HG02763 (cell line): Measurements from ENCODE around the gene LIMK2.
"Not testable (repeated sequence)": the region's sequence is repeated elsewhere in the genome, so short reads cannot be mapped to it uniquely, and the experiment has no call there.

Experiments used
- ATAC-seq: cut with Tn5 transposase; IDR thresholded peaks from one replicate; pipeline ENCODE4 v1.9.1; 2021; ENCODE audit warnings: mild to moderate bottlenecking, moderate library complexity; ENCODE audit not compliant: unreplicated experiment

The LIMK2 gene

DNA sequence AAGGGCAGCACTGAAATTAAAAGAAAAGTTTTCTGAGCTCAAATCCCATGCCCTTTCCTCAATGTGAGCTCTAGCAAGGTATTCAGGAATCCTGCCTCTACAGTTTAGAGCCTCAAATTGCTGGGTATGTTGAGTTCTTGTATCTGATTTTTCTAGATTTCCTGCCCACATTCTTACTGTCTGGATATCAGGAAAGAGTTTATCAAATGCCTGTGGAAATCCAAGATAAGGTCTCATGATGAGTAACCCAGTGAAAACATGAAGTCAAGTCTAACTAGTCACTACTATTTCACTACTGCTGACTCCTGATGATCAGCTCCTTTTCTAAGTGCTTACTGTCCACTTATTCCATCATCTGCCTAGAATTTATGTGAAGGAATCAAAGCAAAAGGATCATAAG, 29.8 kb downstream of the LIMK2 start:
- no peak for ATAC-seq

DNA sequence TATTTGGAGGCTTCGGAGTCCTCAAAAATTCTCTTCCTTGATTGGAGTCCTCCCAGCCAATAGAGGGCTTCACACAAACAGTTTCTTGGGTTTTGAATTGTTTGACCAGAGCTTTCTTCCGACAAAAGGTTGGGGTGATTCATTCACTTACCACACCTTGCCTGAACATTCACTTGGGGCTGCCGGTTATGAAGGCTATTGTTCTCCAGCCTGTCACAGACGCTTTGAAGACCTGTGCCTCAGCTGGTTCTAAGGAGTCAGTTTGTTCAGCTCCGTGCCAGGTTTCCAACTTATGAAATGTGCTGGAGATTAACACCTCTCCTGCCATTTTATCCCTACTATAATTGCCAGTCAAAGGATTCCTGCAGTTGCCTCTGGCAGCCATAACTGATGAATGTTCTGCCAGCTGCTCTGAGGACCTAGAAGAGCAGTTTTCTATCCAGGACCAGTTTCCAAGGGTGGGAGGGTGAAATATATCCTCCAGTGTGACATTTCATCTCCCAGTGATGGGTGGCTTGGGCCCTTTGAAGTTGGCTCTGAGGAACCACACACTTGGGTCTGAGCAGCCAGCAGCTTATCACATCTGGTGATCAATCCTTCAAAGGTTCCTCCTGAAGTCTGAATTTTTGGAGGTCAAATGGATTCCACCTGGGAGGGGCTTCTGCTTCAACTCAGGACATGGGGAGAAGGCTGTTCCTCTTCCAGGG, 31.4 kb downstream of the LIMK2 start:
- ATAC-seq, result no peak

DNA sequence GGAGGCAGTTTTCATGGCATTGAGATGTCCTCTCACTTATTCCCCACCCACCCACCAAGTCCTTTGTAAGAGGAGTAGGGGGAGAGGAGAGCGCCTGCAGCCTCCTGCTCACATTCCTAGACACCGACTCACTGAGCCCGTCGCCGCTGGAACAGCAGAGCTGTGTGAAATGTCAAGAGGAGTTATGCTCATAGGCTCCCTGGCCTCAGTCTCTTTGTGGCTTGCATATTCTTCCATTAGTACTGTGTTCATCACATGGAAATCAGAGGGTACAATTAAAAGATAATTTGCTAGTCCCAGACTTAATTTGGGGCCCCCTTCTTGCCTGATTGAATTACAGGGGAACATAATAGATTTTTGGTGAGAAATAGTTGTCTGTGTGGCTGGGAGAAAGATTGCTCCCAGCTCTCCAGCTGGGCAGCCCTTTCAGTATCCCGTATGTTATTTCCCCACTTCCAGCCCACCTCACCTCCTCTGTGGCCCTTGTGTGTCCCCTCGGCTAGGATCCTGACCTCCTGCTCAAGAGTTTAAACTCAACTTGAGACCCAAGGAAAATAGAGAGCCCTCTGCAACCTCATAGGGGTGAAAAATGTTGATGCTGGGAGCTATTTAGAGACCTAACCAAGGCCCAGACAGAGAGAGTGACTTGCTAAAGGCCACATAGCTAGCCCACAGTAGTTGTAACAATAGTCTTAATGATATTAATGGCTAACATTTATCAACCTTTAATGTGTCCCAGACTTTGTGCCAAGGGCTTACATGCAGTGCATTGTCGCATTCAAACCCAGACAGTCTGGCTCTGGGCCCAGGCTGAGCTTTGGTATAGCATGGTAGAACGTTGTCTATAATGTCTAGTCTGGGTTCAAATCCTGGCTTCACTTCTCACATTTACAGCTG, 32.2 kb downstream of the LIMK2 start:
- ATAC-seq, result no peak

DNA sequence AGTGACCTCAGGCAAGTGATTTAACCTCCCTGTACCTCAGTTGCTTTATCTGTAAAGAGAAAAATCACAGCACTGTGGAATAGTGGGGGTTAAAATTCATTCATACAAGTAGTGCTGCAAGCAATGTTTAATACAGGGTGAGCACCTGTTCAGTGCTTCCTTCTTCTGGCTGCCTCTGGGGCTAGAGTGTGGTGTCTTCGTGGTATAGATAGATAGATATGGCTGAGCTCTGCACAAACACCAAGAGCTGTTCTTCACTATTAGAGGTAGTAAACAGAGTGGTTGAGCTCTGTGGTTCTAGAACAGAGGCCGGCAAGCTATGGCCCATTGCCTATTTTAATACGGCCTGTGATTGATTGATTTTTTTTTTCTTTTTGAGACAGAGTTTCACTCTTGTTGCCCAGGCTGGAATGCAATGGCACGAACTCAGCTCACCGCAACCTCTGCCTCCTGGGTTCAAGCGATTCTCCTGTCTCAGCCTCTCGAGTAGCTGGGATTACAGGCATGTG, 32.9 kb downstream of the LIMK2 start:
- no peak for ATAC-seq

- ATAC-seq, result not testable (repeated sequence)
Observed at GRCh38 chr22:31245998-31246397, 33.9 kb downstream of the LIMK2 start.

- ATAC-seq, result no peak
Observed at GRCh38 chr22:31246687-31247086, 34.6 kb downstream of the LIMK2 start.

- ATAC-seq, result no peak
Observed at GRCh38 chr22:31247726-31248125, 35.6 kb downstream of the LIMK2 start.

DNA sequence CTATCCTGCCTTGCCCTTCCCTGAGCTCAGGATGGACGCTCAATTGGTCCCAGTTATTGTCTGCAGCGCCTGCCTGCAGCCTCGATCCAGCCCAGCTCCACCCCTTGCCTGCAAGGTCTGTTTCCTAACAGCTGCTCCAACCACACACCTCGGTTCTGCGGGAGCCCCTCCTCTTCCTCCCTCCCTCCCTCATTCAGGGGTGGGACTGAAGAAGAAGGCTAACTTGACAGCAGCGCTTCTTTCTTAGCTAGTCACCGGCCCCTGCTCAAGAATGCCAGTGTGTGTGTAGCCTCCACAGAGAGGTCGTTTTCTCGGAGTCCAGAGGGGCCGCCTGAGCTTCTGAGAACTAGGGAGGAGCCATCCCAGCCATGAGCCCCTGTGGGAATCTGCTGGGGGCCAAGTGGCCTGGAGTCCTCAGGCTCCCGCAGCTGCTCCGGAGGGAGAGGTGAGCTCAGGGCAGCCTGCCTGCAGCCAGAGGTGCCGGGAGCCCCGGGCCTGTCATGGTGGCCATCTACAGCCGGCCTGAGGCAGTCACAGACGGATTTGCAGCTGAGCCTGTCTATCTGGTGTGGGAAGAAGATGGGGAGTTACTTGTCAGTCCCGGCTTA, 36.1 kb downstream of the LIMK2 start:
- ATAC-seq, result no peak

GRCh38 chr22:31248965-31249958, 37.2 kb downstream of the LIMK2 start:
- ATAC-seq, result no peak

GRCh38 chr22:31250740-31251600, 38.9 kb downstream of the LIMK2 start:
- no peak for ATAC-seq

- ATAC-seq, result no peak
Observed at GRCh38 chr22:31253949-31254348, 41.9 kb downstream of the LIMK2 start.

GRCh38 chr22:31259798-31260473, 47.8 kb downstream of the LIMK2 start:
- ATAC-seq, result no peak

DNA sequence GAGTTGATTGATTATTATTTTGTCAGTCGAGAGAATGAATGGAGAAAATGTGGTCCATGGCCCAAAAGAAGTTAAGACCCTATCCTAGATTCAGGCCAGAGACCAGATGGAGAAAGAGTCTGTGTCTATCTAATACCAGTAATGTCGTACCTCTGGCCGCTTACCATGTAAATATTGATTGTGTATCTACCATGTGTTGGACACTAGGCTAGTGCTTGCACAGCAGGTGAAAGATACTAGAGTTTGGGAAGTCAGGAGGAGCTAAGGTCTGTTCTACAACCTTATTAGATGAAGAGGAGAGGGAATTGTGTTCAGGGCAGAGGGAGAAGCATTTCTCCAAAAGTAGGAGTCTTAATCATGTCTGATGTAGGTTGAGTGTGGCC, 48.4 kb downstream of the LIMK2 start:
- no peak for ATAC-seq

GRCh38 chr22:31262312-31263133, 50.4 kb downstream of the LIMK2 start:
- ATAC-seq, result no peak

- no peak for ATAC-seq
Observed at GRCh38 chr22:31263896-31264640, 52.0 kb downstream of the LIMK2 start.

GRCh38 chr22:31268281-31268680, 56.2 kb downstream of the LIMK2 start:
- no peak for ATAC-seq

GRCh38 chr22:31269892-31270579, 57.9 kb downstream of the LIMK2 start:
- ATAC-seq, result no peak
